GF-D8 (cell line): ENCODE measurements around the gene HMCES.
A peak's percentile ranks its signal among the peaks of the same experiment; 100 is the strongest.

Experiments
- DNase-seq: peaks from one replicate; lab custom pipeline; 2025; lab: John Stamatoyannopoulos, UW

HMCES gene, protein sequence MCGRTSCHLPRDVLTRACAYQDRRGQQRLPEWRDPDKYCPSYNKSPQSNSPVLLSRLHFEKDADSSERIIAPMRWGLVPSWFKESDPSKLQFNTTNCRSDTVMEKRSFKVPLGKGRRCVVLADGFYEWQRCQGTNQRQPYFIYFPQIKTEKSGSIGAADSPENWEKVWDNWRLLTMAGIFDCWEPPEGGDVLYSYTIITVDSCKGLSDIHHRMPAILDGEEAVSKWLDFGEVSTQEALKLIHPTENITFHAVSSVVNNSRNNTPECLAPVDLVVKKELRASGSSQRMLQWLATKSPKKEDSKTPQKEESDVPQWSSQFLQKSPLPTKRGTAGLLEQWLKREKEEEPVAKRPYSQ

DNA sequence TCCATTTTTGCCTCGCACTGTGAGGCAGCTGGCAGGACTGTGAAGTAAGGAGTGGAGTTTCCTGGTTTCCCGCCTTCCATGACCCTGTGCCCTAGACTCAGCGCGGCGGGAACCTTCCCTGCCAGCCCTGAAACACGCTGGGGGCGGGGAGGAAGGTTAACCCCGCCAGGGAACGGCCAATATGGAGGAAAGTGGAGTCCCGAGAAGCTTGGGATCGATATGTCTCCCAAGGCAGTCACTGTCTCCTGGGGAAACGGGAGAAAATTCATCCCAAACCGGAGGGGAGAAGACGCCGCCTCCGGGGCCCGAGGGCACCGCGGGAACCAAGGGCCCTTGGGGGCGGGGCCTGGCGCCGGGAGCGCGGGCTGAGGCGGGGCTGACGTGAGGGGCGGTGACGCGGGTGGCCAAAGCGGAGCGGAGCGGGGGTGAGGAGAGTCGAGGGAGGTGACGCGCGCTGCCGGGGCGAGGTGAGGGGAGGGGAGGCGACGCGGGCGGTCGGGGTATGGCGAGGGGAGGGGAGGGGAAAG, at the start of gene HMCES:
HMCES (plus strand) TSS at position 432 of the 527 bp plus-strand sequence. CDS start 863 bp downstream, outside the sequence.
- peak; percentile 66 for DNase-seq

DNA sequence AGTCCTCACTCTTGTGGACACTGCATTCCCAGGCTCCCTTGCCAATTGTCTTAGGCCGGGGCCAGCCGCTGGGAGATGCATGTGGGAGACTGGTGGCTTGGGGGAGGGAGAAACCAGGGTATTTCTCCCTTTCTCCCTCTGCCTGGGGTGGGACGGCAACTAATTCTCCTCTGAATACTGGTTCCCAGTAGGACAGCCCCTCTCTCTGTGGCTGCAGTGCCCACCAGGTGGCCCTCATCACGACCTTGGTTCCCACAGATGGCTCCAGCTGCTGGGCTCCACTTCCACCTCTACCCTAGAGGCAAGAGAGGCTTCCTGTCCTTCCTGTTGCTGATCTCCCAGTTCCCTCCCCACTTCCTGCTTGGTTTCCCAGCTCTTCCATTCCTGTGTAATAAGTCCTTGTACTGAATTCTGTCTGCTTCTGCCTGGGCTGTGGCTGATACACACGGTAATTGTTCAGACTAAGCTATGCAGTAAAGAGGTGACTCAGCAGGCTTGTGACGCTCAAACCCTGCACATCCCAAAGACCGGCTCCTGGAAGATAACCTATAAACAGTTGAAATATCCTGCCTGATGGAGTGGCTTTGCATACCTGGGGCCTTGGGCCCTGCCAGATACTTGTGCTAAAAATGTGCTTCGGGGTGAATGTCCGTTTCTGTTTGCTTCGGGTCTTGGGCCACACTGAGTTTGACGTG, 49.6 kb upstream of the HMCES start:
- DNase-seq = peak; percentile 52

DNA sequence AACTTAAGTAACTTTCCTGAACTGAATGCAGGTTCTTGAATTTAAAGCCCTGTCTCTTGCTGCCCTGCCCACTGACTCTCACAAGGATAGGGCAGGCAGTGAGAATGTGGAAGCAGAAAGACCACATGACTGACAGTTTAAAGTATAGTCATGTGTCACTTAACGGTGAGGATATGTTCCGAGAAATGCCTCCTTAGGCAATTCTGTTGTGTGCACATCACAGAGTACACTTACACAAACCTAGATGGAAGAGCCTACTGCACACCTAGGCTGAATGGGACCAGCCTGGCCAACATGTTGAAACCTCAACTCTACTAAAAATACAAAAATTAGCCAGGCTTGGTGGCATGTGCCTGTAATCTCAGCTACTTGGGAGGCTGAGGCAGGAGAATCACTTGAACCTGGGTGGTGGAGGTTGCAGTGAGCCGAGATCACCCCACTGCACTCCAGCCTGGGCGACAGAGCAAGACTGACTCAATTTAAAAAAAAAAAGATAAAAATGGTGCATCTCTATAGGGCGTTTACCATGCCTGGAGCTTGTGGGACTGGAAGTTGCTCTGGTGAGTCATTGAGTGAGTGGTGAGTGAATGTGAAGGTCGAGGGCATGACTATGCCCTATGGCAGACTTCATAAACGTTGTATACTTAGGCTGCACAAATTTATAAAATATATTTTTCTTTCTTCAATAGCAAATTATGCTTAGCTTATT, 48.2 kb upstream of the HMCES start:
- DNase-seq = peak; percentile 98

DNA sequence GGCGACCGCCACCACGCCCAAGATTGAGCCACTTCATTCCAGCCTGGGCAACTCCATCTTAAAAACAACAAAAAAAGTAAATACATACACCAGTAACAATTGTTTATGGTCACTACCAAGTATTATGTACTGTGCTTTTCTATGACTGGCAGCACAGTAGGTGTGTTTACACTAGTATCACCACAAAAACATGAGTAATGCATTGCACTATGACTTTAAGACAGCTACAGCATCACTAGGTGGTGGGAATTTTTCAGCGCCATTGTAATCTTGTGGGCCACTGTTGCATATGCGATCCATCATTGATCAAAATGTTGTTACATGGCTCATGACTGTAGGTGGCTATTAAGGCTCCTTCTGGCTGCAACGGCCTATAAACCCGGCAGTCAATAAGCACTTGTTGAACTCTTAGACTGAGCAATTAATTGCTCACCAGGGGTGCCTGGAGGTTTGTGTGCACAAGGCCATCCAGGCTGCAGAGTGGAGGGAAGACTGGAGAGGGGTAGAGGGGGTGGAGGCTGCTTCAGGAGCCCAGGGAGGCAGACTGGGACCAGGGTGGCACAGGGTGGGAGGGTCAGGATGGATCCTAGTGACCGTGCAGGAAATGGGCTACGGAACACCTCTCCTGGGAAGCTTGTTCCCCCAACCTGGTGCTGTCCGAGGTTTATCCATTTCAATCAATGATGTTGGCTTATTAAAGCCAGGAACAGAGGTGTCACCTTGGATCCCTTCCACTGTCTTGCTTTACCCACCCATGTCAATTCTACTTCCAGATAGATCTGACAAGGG, 47.1 kb upstream of the HMCES start:
- DNase-seq = no peak

DNA sequence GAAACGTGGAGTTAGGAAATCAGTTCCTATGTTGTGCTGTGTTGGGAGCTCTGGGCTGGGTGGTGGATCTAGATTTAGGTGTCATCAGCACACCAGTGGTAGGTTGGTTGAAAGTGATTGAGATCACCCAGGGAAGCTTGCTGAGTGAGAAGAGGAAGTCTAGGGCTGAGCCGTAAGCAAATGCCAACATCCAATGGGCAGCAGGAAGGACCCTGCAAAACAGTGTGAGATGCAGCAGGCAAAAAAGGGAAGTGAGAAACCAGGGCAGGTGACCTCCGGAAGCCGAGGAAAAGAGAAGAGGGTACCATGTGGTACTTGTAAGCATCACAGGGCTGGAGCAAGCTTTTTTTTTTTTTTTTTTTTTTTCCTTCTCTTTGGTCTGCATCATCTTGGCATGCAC, 45.1 kb upstream of the HMCES start:
- DNase-seq = peak; percentile 96

DNA sequence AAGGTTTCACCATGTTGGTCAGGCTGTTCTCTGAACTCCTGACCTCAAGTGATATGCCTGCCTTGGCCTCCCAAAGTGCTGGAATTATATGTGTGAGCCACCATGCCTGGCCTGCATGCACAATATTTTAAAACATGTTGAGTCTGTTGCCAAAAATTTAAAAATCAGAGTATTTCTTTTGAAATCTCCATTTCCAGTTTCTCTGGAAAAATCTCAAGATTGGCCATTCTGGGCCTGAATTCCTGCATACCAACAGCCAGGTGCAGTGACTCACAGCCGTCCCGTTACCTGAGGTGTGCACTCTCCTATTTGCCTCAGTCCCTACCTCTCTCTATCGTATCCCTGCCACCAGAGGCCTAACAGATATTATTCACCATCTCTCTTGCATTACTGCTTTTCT, 44.2 kb upstream of the HMCES start:
- no peak for DNase-seq

DNA sequence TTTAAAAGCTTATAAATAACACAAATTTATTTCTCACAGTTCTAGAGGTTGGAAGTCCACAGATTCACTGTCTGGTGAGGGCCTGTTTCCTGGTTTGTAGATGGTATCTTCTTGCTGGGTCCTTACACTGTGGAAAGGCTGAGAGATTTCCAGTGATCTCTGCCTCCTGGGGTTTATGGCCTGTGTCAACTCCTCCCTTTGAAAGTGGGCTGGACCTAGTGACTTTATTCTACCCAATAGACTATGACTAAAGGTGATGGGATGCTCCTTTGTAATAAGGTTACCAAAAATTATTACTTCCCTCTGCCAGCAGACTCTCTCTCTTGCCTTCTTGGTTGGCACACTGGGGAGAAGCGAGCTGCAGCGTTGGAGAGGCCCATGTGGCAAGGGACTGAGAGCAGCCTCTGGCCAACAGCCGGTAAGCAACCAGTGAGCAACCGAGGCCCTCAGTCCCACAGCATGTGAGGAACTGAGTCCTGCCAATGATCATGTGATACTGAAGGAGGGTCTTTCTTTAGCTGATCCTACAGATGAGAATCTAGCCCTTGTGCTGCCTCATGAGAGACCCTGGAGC, 43.2 kb upstream of the HMCES start:
- DNase-seq = no peak

DNA sequence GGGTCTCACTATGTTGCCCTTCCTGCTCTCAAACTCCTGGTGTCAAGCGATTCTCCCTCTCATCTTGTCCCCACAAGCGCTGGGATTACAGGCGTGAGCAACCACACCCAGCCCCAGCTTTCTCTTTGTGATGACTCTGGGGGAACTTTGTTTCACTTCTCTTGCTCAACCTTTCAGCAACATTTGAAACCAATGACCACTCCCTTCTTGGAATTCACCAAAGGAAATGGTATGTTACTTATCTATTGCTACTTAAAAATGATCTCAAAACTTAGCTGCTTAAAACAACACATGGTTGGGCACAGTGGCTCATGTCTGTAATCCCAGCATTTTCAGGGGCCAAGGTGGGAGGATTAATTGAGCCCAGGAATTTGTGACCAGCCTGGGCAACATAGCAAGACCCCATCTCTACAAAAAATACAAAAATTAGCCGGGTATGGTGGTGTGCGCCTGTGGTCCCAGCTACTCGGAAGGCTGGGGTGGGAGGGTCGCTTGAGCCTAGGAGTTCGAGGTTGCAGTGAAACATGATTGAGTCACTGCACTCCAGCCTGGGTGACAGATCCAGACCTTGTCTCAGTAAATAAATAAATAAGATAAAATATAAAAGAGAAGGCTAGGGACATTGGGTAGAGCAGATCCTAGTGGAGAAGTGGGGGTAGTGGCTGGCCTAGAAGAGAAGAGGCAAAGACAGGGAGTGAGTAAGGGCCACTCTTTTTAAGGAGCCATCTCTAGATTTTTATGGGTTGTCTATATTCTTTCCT, 39.5 kb upstream of the HMCES start:
- DNase-seq = peak; percentile 70

DNA sequence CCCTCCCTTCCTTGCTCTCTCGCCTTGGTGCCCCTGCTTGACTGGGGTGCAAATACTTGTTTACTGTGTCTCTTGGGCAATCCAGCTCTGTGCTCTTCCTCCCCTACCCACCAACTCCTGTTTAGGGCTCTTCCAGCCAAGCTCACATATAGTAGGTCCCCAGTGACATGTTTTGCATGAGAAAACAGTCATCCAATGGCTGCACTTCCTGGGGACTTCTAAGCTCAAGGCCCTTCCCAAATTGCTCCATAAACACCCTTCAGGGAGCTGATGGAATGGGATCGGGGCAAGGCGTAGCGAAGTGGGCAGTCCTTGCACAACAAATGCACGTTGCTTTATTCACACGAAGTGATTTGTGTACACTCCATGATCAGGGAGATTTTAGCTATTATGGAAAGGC, 38.7 kb upstream of the HMCES start:
- DNase-seq = no peak

DNA sequence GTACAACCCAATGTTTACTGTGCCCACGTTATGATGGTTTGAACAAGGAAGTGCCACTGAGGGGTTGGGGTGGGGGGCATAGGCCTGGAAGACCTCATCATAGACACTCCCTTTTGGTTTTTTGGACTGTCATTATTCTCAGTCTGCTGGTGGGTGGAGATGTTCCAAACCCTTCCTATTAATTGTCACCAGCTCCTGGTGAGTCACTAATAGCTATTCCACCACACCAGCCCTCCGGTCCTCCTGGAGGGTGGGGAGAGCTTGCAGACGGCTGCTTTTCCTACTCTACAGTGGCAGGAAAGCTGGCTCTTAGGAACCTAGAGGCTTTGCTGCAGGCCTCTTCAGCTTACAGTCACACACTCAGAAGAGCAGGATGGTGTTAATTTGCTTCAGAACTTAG, 38.2 kb upstream of the HMCES start:
- no peak for DNase-seq

DNA sequence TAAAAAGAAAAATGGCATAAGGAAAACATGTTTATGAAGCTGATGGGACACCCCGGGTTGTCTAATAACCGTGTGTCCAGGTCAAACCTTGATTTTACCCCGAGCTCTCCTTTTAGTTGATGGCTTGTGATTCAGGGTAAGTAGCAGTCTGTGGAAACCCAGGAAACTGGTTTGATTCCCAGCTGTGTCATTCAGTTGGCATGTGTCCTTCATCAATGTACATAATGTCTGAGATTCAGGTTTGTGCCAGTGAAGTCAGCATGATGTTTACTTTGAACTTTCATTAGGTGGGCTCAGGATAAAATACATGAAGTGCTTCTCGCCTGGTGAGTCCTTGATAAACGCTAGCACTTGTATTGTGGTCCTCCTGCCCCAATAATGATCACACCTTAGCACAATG, 33.5 kb upstream of the HMCES start:
- DNase-seq = no peak

DNA sequence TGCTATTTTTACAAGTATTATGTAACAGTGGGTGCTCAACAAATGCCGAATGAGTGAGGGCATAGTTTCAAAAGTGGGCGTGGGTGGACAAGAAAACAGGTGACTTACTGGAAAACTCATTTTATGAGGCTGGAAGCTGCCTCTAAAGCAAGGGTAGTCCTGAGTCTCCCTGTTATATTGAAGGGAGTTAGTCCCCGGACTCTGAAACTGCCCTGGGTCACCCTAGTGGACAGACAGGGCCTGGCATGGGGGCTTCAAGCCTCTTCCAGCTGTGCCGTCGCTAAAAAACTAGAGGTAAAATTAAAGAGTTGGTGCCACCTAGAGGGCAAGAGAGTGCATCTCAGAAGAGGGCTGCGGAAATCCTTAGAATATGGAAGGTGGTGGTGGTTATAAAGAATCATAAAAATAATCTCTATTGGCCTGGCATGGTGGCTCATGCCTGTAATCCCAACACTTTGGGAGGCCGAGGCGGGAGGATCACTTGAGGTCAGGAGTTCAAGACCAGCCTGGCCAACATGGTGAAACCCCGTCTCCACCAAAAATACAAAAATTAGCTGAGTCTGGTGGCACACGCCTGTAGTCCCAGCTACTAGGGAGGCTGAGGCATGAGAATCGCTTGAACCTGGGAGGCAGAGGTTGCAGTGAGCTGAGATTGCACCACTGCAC, 32.9 kb upstream of the HMCES start:
- DNase-seq = peak; percentile 72

DNA sequence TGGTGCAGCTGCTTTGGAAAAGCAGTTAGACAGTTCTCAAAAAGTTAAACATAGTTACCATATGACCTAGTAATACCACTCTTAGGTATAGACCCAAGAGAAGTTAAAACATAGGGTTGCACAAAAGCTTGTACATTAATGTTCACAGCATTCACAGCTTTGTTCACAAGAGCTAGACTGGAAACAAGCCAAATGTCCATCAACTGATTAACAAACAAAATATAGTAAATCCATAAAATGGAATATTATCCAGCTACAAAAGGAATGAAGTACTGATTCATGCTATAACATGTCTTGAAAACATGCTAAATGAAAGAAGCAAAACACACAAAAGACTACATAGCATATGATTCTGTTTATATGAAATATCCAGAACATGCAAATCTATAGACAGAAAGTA, 32.0 kb upstream of the HMCES start:
- no peak for DNase-seq

DNA sequence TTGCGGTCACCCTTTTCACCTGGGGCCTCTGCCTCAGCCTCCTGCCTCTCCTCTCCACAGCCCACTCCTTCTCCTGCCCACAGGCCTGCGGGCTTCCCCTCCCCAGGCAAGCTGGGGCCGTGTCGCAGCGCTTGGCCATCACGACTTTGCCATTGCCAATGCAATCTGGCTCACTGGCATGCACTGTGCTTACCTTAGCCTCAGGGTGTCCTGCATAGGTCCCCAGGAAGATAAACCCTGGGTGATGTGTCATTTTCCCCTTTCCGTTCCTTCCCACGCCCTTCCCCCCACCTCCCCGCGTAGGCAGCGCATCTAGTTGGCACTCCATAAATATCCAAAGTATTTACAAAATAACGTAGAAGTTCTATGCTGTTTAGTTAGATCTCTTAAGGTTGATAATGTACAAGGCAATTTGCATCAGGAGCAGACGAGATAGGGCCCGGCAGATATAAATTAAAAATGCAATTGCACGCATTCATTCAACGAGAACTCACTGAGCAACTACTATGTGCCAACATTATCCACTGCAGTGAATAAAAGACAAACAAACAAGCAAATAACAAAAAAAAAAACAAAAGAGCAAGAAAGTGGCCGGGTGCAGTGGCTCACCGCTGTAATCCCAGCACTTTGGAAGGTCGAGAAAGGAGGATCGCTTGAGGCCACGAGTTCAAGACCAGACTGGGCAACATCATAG, 30.2 kb upstream of the HMCES start:
- DNase-seq = no peak

DNA sequence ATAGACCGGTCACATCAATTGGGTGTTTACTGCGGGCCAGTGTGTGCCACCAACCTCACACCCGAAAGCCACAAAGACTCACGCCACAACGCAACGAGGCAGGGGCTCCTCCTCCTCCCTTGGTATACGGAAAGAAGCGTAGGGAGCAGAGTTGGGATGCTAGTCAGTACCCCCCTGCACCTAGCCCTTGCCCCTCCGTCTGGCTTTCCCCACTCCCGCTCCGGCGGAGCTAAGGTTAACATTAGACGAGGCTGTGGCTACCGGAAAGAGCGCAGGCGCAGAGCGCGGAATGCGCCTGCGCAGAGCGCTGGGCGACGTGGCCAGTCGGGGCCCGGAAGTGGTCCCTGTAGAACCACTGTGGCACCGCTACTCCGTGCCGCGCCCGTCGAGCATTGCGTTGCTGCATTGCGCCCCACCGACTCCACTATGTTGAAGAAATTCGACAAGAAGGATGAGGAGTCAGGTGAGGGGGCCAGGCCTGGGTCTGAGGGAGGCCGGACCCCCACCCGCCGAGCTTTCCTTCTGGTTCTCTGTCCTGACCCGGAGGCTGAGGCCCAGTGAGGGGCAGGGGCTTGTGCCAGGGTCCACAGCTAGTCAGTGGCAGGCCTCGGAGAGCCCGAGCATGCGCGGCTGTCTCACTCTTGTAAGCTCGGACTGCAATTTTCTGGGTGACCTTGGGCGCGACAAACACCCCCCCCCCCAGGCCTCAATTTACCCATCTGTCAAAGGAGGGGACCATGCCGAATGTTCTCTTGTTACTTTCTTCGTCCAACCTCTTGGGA, 29.2 kb upstream of the HMCES start, which contains the start of gene COPG1:
COPG1 (plus strand) TSS at position 323 of the 782 bp plus-strand sequence; CDS start at position 427, 104 bp downstream.
- DNase-seq = peak; percentile 63

DNA sequence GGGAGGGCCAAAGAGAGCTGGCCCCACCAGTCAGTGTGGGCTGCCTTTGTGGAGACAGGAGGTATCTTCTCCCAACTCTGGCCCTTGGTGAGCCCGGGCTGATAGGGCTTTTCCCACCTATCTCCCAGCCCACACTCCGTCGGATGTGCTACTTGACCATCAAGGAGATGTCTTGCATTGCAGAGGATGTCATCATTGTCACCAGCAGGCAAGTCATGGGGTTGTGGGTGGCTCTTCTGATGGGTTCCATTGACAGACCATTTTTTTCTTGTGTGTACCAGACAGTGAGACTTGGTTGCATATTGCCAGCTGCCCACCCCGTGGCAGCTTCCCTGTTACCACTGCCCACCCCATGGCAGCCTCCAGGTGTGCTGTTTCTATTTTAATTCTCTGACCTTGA, 25.9 kb upstream of the HMCES start:
- DNase-seq = no peak

DNA sequence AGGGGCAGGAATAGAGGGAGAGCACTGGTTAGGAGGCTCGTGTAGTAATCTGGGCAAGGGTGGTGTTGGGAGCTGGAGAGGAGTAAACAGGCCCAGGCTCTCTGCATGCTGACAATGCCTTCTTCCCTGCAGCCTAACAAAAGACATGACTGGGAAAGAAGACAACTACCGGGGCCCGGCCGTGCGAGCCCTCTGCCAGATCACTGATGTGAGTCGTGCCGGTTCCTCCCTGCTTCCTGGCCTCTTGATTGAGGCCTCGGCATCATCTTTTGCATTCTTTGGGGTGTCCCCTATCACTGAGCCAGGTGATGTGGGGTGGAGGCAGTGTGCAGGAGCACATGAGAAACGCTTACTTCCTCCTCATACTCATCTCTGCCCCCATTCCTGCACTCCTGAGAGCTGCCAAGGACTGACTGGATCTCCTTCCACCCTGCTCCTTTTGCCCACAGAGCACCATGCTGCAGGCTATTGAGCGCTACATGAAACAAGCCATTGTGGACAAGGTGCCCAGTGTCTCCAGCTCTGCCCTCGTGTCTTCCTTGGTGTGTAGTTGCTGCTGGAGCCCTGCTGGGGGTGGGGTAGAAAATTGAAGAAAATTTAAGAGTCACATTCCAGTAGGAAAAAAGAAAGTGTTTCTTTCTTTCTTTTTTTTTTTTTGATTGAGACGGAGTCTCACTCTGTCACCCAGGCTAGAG, 24.0 kb upstream of the HMCES start:
- DNase-seq = no peak

DNA sequence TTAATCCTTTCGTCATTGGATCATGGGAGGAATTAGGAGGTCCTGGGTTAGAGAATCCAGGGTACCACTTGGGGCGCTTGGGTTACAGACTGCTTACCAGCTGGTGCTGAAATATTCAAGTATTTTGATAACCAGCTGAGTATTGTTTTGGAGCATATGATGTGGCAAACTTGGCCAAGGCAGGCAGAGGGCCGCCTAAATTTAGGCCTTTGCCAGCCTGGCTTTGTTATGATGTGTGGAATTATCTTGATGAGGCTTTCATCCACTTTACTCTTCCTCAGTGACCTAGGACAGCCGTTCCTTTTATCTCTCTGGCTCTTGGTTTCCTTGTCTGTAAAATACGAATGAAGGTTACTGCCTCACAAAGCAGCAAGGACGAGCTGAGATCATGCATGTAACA, 22.4 kb upstream of the HMCES start:
- DNase-seq = no peak
